Endothelial cell of umbilical vein (primary cell): Measurements from ENCODE around the gene RAB32. TPM values are rescaled to one million over a fixed set of nuclear protein-coding genes. Genes with fewer than 3 reads are reported as not detected.

ENCODE experiments used
- Bru-seq: library from RNA; stranded (reverse); fragments of 400-500 nt; gene quantifications from one replicate; lab custom pipeline; 2021; lab: Mats Ljungman, UMichigan
- BruChase-seq, 2 experiments: library from RNA; stranded (reverse); fragments of 400-500 nt; gene quantifications; one replicate each; lab custom pipeline; 2021; lab: Mats Ljungman, UMichigan
- BruUV-seq: library from RNA; stranded (reverse); fragments of 400-500 nt; replicated peaks from 2 replicates; lab custom pipeline; 2021; lab: Mats Ljungman, UMichigan
- CTCF ChIA-PET: fragments of 300-600, 350-600 bp; sonication (Branson Sonifier 250); formaldehyde crosslinking; loops from one replicate; lab custom pipeline; 2021; ENCODE audit warnings: antibody characterized with exemption, inconsistent platforms; lab: Charles Lee
- POLR2A ChIA-PET: fragments of 300-600, 350-600 bp; sonication (Branson Sonifier 250); formaldehyde crosslinking; loops from one replicate; lab custom pipeline; 2021; ENCODE audit warnings: antibody characterized with exemption, inconsistent platforms; lab: Charles Lee
- DNase-seq: peaks from one replicate; pipeline ENCODE4 v3.0.0-alpha.2; 2011; ENCODE audit warnings: low read depth, low spot score
- FAIRE-seq: peaks from 2 replicates; lab custom pipeline; 2011; peaks lifted over from hg19 to GRCh38; lab: Jason Lieb, UNC
- H2AFZ ChIP-seq: 2 replicates; pipeline ENCODE4 v1.6.0; 2012; ENCODE audit warnings: low read depth, low read length, control low read depth, inconsistent platforms
- H3K27ac ChIP-seq: 2 replicates; pipeline ENCODE4 v1.5.1; 2011; ENCODE audit warnings: low read depth, mild to moderate bottlenecking, control low read depth, low read length, moderate library complexity; ENCODE audit not compliant: insufficient read depth
- H3K27me3 ChIP-seq, 2 experiments: 2 replicates each; pipeline versions ENCODE4 v1.6.0 to v1.6.1; 2011; ENCODE audit warnings: low read length in 2 of 2, mixed read lengths in 1 of 2; ENCODE audit not compliant: control insufficient read depth in 2 of 2, insufficient read depth in 2 of 2
- H3K36me3 ChIP-seq, 2 experiments: 2 replicates in 1 of 2; 3 replicates in 1 of 2; pipeline ENCODE4 v1.5.1; 2011; ENCODE audit warnings: low read length in 2 of 2, mild to moderate bottlenecking in 1 of 2, moderate library complexity in 1 of 2; ENCODE audit not compliant: control insufficient read depth in 2 of 2, insufficient read depth in 2 of 2; ENCODE audit errors: extremely low read depth in 1 of 2
- H3K4me1 ChIP-seq: 3 replicates; pipeline ENCODE4 v1.5.1; 2011; ENCODE audit warnings: mild to moderate bottlenecking, low read length; ENCODE audit not compliant: control insufficient read depth, insufficient read depth; ENCODE audit errors: extremely low read depth
- H3K4me2 ChIP-seq: 2 replicates; pipeline ENCODE4 v1.6.1; 2011; ENCODE audit warnings: low read length, control low read depth, mixed read lengths; ENCODE audit not compliant: insufficient read depth
- H3K4me3 ChIP-seq, 3 experiments: fragments of 200-600 bp in 1 of 3; sonication (generic), shearing (Covaris generic) in 1 of 3; replicated peaks in 1 of 3; 2 replicates each; pipeline ENCODE4 v1.5.1; 2011 to 2016; ENCODE audit warnings: control low read depth in 3 of 3, low read length in 3 of 3, mild to moderate bottlenecking in 2 of 3, inconsistent platforms in 1 of 3, low read depth in 1 of 3, moderate library complexity in 1 of 3; ENCODE audit not compliant: insufficient read depth in 1 of 3
- H3K79me2 ChIP-seq: 2 replicates; pipeline ENCODE4 v1.6.0; 2012; ENCODE audit warnings: low read length, inconsistent platforms; ENCODE audit not compliant: control insufficient read depth, insufficient read depth
- H3K9ac ChIP-seq: replicated peaks from 2 replicates; pipeline ENCODE3; 2011; ENCODE audit warnings: low read length, control low read depth; ENCODE audit not compliant: insufficient read depth; ENCODE audit errors: extremely low read depth
- H3K9me1 ChIP-seq: replicated peaks from 3 replicates; pipeline ENCODE4 v1.6.0; 2011; ENCODE audit warnings: mild to moderate bottlenecking, low read length; ENCODE audit not compliant: control insufficient read depth, insufficient read depth; ENCODE audit errors: extremely low read depth
- H3K9me3 ChIP-seq: replicated peaks from 2 replicates; pipeline ENCODE4 v1.5.1; 2012; ENCODE audit warnings: low read length, inconsistent platforms; ENCODE audit not compliant: control insufficient read depth, insufficient read depth
- H4K20me1 ChIP-seq: replicated peaks from 2 replicates; pipeline ENCODE3; 2011; ENCODE audit warnings: mild to moderate bottlenecking, low read length; ENCODE audit not compliant: control insufficient read depth, insufficient read depth; ENCODE audit errors: extremely low read depth
- CTCF ChIP-seq, 2 donors: IDR thresholded peaks; 1 replicate in 1 of 2; 2 replicates in 1 of 2; pipeline ENCODE4 v1.5.1; 2011; ENCODE audit warnings: low read length in 2 of 2, mild to moderate bottlenecking in 2 of 2, moderate library complexity in 2 of 2, control low read depth in 1 of 2, inconsistent platforms in 1 of 2, low read depth in 1 of 2; ENCODE audit not compliant: insufficient read depth in 1 of 2; ENCODE audit errors: extremely low read depth in 1 of 2
- EZH2 ChIP-seq: IDR thresholded peaks from 2 replicates; pipeline ENCODE4 v1.6.1; 2012; ENCODE audit warnings: borderline replicate concordance, low read depth, mild to moderate bottlenecking, moderate library complexity, low read length, inconsistent platforms; ENCODE audit not compliant: severe bottlenecking
- FOS ChIP-seq: IDR thresholded peaks from 2 replicates; pipeline ENCODE4 v1.6.1; 2011; ENCODE audit warnings: mild to moderate bottlenecking, low read length, moderate library complexity, borderline replicate concordance; ENCODE audit not compliant: insufficient read depth
- GATA2 ChIP-seq: IDR thresholded peaks from 2 replicates; pipeline ENCODE4 v1.7.0; 2011; ENCODE audit warnings: low read depth, mild to moderate bottlenecking, moderate library complexity, mixed read lengths, low read length; ENCODE audit not compliant: insufficient read length, insufficient read depth
- JUN ChIP-seq: IDR thresholded peaks from 2 replicates; pipeline ENCODE4 v1.6.1; 2011; ENCODE audit warnings: borderline replicate concordance, low read depth; ENCODE audit not compliant: insufficient read length, insufficient read depth
- MAX ChIP-seq: IDR thresholded peaks from 2 replicates; pipeline ENCODE4 v1.6.1; 2011; ENCODE audit not compliant: insufficient read depth, insufficient read length
- MYC ChIP-seq: IDR thresholded peaks from one replicate; pipeline ENCODE4 v1.6.1; 2011; ENCODE audit warnings: mild to moderate bottlenecking, low read depth, low read length
- POLR2A ChIP-seq: IDR thresholded peaks from 2 replicates; pipeline ENCODE4 v1.6.1; 2012; ENCODE audit warnings: low read depth, mild to moderate bottlenecking, control low read depth, low read length
- POLR2AphosphoS5 ChIP-seq: IDR thresholded peaks from 2 replicates; pipeline ENCODE4 v1.6.1; 2012; ENCODE audit warnings: low read depth, mild to moderate bottlenecking, control low read depth, low read length, moderate library complexity; ENCODE audit not compliant: insufficient read depth
- dilution Hi-C: fragments of 300-500 bp; cut with MboI; formaldehyde crosslinking; loops from one replicate; pipeline ENCODE4 v1.15.0; 2019; ENCODE audit warnings: low sequenced_read_pairs; ENCODE audit not compliant: extremely low pct_ligation_motif_present
- intact Hi-C: fragments of 100-400 bp; cut with micrococcal nuclease; formaldehyde crosslinking; loops from one replicate; pipeline ENCODE4 v1.10.0; 2022
- long read RNA-seq: library from polyadenylated mRNA; stranded (forward); transcript quantifications from one replicate; pipeline ENCODE4 v2.0.0, GENCODE V29; 2021
- polyA minus RNA-seq, 3 experiments: library from RNA; depleted of rRNA, polyadenylated mRNA; stranded (reverse); fragments of >200 nt; gene quantifications; 1 replicate in 1 of 3; 2 replicates in 2 of 3; pipeline ENCODE4 v1.2.3, GENCODE V29; 2011
- polyA plus RNA-seq, 4 experiments: library from polyadenylated mRNA; depleted of rRNA in 3 of 4; stranded (reverse) in 3 of 4; unstranded in 1 of 4; fragments of >200 nt; gene quantifications; 2 replicates each; pipeline versions ENCODE4 v1.2.1 to v1.2.3, GENCODE V29; 2011 to 2012; ENCODE audit warnings: missing spikeins in 1 of 4
- total RNA-seq: library from RNA; stranded (reverse); gene quantifications from 2 replicates; pipeline ENCODE4 v1.2.3, GENCODE V29; 2021

The RAB32 gene
- 65.6 and 78.3 TPM in 2 replicates for total RNA-seq
- 43.6 and 49.6 TPM in 2 replicates for polyA plus RNA-seq
- polyA plus RNA-seq (2011; cell fraction: cytosol; rRNA removed): 54.8 and 61.4 TPM in 2 replicates
- 22.3 and 25.4 TPM in 2 replicates for polyA plus RNA-seq (2011; cell fraction: nucleus; rRNA removed)
- polyA plus RNA-seq (2012): 108 and 140 TPM in 2 replicates
- 21.2 and 24.2 TPM in 2 replicates for polyA minus RNA-seq
- polyA minus RNA-seq (2011; cell fraction: cytosol; rRNA and poly(A)+ RNA removed): 12.2 TPM
- polyA minus RNA-seq (2011; cell fraction: nucleus; rRNA and poly(A)+ RNA removed): 6.6 and 8.3 TPM in 2 replicates
- percentile 87 among the genes with signal in this experiment for Bru-seq, nascent RNA
- BruChase-seq, experiment 1, labeled RNA remaining after a 6-hour chase: percentile 85 among the genes with signal in this experiment
- percentile 67 among the genes with signal in this experiment for BruChase-seq, experiment 2, labeled RNA remaining after a 2-hour chase
- long read RNA-seq, transcript RAB32-201 (3 exons, 1,217 nt): major isoform, 483 of 502 reads
- long read RNA-seq, partial matches to known transcripts: 7 of 502 reads
- long read RNA-seq, other reads (novel, unspliced or antisense): 12 of 502 reads

- peaks cover 44% of the 10 kb centered on the region for H3K79me2 ChIP-seq
- H3K27me3 ChIP-seq: no peaks in the 10 kb centered on the region
- peak; percentile 67 for FAIRE-seq
- H4K20me1 ChIP-seq: no peaks in the 10 kb centered on the region
- H3K27ac ChIP-seq: peak within 1 kb of the TSS; percentile 58
- no peaks in the 10 kb centered on the region for H3K9me1 ChIP-seq
- TF ChIP-seq POLR2AphosphoS5 (peak; percentile 87), MAX (no peak), POLR2A (peak; percentile 69), FOS (no peak), JUN (no peak), GATA2 (no peak), EZH2 (no peak), CTCF (IDR thresholded peaks at IDR 0.05; ENCODE audit: extremely low read depth in 1 of 2, insufficient read depth in 1 of 2, low read depth in 1 of 2, low read length in 2 of 2) (peak; percentile 62 to 69), MYC (no peak)
- peak; percentile 92 for DNase-seq
- peak within 1 kb of the TSS; percentile 71 for H2AFZ ChIP-seq
- no peaks in the 10 kb centered on the region for H3K9me3 ChIP-seq
- H3K9ac ChIP-seq: peak within 1 kb of the TSS; percentile 80
- peaks cover 29% of the 10 kb centered on the region for H3K4me1 ChIP-seq
- intact Hi-C loops (loop anchor here (1.0 to 10.0 kb wide), 11 partner anchors 157 to 809 kb away; partner anchors contain the start of genes EPM2A, FBXO30 and SHPRH), dilution Hi-C loops (no loop called here)
- CTCF ChIA-PET: interaction anchor here (0.6 to 2.6 kb wide), 10 partner anchors 8 to 579 kb away, joined by 3 to 10 read pairs (median 3); partner anchors contain the start of gene SHPRH
- H3K4me2 ChIP-seq: peak within 1 kb of the TSS; percentile 54
- POLR2A ChIA-PET: no interaction called here
- BruUV-seq: no TSS peak
- H3K36me3 ChIP-seq: no peaks in the 10 kb centered on the region
- H3K4me3 ChIP-seq: peak within 1 kb of the TSS; percentile 78 to 95 (median 87)
These were observed at the start of gene RAB32 for GRCh38 chr6:146543211-146543939. Gene RAB32 (plus strand): TSS chr6:146543833. CDS start chr6:146543872, 39 bp downstream.
